LNCaP clone FGC (cell line): Measurements from ENCODE around the gene TNN.

Experiments
- DNase-seq: peaks from one replicate; pipeline ENCODE4 v3.0.0-alpha.2; 2011; ENCODE audit warnings: low read depth
- H3K4me3 ChIP-seq: 2 replicates; pipeline ENCODE4 v1.5.1; 2011; ENCODE audit warnings: mild to moderate bottlenecking, low read depth, low read length, control low read depth
- TF ChIP-seq, protein P1 (sequence below): IDR thresholded peaks from 2 replicates; pipeline ENCODE4 v1.5.1; 2012; ENCODE audit warnings: mild to moderate bottlenecking; ENCODE audit not compliant: control insufficient read depth, insufficient read depth; ENCODE audit errors: extremely low read depth

TNN gene

DNA sequence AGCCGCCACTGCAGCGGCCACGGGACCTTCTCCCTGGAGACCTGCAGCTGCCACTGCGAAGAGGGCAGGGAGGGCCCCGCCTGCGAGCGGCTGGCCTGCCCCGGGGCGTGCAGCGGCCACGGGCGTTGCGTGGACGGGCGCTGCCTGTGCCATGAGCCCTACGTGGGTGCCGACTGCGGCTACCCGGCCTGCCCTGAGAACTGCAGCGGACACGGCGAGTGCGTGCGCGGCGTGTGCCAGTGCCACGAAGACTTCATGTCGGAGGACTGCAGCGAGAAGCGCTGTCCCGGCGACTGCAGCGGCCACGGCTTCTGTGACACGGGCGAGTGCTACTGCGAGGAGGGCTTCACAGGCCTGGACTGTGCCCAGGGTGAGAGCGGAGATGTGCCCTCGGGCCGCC is 11.7 kb downstream of the TNN start:
- no peak for DNase-seq
- TF ChIP-seq, protein P1, sequence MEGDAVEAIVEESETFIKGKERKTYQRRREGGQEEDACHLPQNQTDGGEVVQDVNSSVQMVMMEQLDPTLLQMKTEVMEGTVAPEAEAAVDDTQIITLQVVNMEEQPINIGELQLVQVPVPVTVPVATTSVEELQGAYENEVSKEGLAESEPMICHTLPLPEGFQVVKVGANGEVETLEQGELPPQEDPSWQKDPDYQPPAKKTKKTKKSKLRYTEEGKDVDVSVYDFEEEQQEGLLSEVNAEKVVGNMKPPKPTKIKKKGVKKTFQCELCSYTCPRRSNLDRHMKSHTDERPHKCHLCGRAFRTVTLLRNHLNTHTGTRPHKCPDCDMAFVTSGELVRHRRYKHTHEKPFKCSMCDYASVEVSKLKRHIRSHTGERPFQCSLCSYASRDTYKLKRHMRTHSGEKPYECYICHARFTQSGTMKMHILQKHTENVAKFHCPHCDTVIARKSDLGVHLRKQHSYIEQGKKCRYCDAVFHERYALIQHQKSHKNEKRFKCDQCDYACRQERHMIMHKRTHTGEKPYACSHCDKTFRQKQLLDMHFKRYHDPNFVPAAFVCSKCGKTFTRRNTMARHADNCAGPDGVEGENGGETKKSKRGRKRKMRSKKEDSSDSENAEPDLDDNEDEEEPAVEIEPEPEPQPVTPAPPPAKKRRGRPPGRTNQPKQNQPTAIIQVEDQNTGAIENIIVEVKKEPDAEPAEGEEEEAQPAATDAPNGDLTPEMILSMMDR = no peak
- H3K4me3 ChIP-seq = no peak overlapping the region

GRCh38 chr1:175080030-175080429 is 12.4 kb downstream of the TNN start:
- TF ChIP-seq, protein P1 = no peak

GRCh38 chr1:175081983-175082382 is 14.3 kb downstream of the TNN start:
- TF ChIP-seq, protein P1 = no peak
- H3K4me3 ChIP-seq = no peak overlapping the region
- DNase-seq = no peak

More at GRCh38 chr1:175080030-175080429, 12.4 kb downstream of the TNN start:
- H3K4me3 ChIP-seq = no peak overlapping the region
- DNase-seq = no peak

DNA sequence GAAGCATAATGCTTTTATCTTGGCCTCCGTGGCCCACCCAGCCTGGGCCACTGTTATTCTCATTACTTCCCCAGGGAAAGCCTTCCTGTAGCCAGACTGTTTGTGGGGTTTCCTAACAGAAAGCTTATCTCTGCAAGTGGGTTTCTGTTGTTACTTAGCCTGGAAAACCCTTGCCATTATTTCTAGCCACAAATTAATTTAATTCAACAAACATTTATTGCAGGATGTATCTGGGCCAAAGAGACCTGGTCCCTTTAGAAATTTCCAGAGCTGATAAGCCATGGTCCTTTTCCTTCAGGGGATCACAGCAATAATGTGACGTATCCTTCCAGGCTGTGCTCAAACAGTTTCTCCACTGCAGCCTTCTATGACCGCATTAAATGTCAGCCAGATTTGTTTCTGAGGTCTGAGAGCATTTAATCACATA is 20.9 kb downstream of the TNN start:
- TF ChIP-seq, protein P1 = no peak
- H3K4me3 ChIP-seq = no peak overlapping the region
- no peak for DNase-seq

DNA sequence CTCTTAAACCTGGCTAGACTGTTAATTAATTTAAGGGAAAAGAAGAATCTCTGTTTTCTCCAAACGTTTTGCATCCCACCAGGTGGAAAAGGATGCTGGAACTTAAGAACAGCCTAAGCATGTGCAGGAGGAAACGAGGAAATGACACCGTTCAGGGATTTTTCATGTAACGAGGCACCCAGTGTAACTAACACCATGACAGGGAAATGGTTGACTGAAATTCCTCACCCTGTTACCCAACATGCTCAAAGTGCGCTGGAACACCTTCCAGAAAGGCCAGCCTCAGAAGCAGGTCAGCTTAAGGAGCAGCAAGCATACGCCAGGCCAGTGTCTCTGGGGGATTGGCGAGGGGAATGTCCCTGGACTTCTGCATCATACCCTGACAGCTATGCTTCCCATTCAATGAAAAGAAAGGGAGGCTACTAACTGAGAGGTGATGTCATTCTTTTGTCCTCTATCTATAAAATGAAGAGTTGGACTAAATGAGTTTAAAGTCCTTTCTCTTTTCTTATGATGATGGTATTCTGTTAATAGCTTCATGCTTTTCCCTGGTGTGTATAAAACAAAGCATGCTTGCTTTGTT is 21.6 kb downstream of the TNN start:
- DNase-seq = no peak
- H3K4me3 ChIP-seq = no peak overlapping the region
- TF ChIP-seq, protein P1 = no peak

DNA sequence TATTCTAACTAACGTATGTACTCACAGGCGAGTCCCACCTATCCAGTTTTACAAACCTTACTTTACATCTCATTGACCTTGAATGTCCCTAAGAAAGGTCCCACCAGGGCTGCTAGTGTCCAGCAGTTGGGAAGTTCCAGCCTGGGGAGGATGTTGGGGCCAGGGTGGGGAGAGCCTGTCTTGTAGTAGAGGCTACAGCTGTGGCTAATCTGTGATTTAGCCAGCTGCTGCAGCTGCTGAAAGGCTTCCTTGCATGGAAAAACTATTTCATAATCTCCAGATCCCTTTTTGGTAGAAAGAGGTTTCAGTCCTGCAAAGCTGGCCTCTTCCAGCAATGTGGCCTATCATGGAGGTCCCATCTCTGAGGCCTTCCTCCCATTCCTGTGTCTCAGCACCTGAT is 23.1 kb downstream of the TNN start:
- no peak for DNase-seq
- TF ChIP-seq, protein P1 = no peak
- no peak overlapping the region for H3K4me3 ChIP-seq

GRCh38 chr1:175094626-175095025 is 27.0 kb downstream of the TNN start:
- H3K4me3 ChIP-seq = no peak overlapping the region
- TF ChIP-seq, protein P1 = no peak
- DNase-seq = no peak
